Panc1 (cell line): ENCODE measurements around the gene SLC12A8. TPM values are rescaled to one million over a fixed set of nuclear protein-coding genes. Genes with fewer than 3 reads are reported as not detected.

Source experiments
- ATAC-seq: fragments of 200-7000 bp; cut with Tn5 transposase; 2 replicates; pipeline ENCODE4 v1.9.1; 2020; ENCODE audit warnings: mild to moderate bottlenecking, moderate library complexity
- BruUV-seq: library from RNA; stranded (reverse); fragments of 400-500 nt; replicated peaks from 2 replicates; lab custom pipeline; 2021; lab: Mats Ljungman, UMichigan
- CTCF ChIA-PET: fragments of 300-600 bp; sonication (Branson Sonifier 250); formaldehyde crosslinking; loops from one replicate; lab custom pipeline; 2022; ENCODE audit warnings: antibody characterized with exemption; lab: Charles Lee
- POLR2A ChIA-PET: fragments of 300-600 bp; sonication (Branson Sonifier 250); formaldehyde crosslinking; loops from one replicate; lab custom pipeline; 2022; ENCODE audit warnings: antibody characterized with exemption; lab: Charles Lee
- DNase-seq: peaks from one replicate; pipeline ENCODE4 v3.0.0-alpha.2; 2010; ENCODE audit warnings: low read depth, low spot score
- H3K27ac ChIP-seq: 2 replicates; pipeline ENCODE4 v1.5.1; 2011; ENCODE audit warnings: mild to moderate bottlenecking, low read length, inconsistent platforms
- H3K27me3 ChIP-seq: fragments of 200-500 bp; sonication (Bioruptor generic); 2 replicates; pipeline ENCODE4 v1.6.0; 2014; ENCODE audit warnings: low read length, inconsistent platforms; ENCODE audit not compliant: control insufficient read depth, insufficient read depth
- H3K36me3 ChIP-seq: fragments of 200-500 bp; sonication (Bioruptor generic); 2 replicates; pipeline ENCODE4 v1.5.1; 2014; ENCODE audit warnings: inconsistent platforms, mild to moderate bottlenecking, low read length, moderate library complexity; ENCODE audit not compliant: control insufficient read depth, insufficient read depth
- H3K4me1 ChIP-seq: 2 replicates; pipeline ENCODE4 v1.5.1; 2011; ENCODE audit warnings: inconsistent platforms, mild to moderate bottlenecking, low read length, moderate library complexity; ENCODE audit not compliant: control insufficient read depth, insufficient read depth
- H3K4me3 ChIP-seq, 2 experiments: 2 replicates each; pipeline ENCODE4 v1.5.1; 2011 to 2012; ENCODE audit warnings: low read depth in 2 of 2, low read length in 2 of 2, mild to moderate bottlenecking in 2 of 2, inconsistent platforms in 1 of 2, moderate library complexity in 1 of 2
- H3K9me3 ChIP-seq: fragments of 200-500 bp; sonication (Bioruptor generic); 2 replicates; pipeline ENCODE4 v1.5.1; 2014; ENCODE audit warnings: low read depth, mild to moderate bottlenecking, inconsistent platforms, low read length, moderate library complexity; ENCODE audit not compliant: control insufficient read depth, insufficient read depth
- POLR2AphosphoS5 ChIP-seq: IDR thresholded peaks from 2 replicates; pipeline ENCODE4 v1.6.1; 2012; ENCODE audit warnings: mild to moderate bottlenecking, low read depth, low read length, moderate library complexity
- SIN3A ChIP-seq: IDR thresholded peaks from 2 replicates; pipeline ENCODE4 v1.6.1; 2012; ENCODE audit warnings: low read depth, mild to moderate bottlenecking, low read length, moderate library complexity, borderline replicate concordance; ENCODE audit not compliant: insufficient read depth
- TCF7L2 ChIP-seq: IDR thresholded peaks from 2 replicates; pipeline ENCODE4 v1.6.1; 2011; ENCODE audit warnings: mild to moderate bottlenecking, low read depth, low read length, inconsistent platforms
- in situ Hi-C: cut with HindIII; loops from 2 replicates; pipeline ENCODE4 v1.10.0; 2016; ENCODE audit warnings: low sequenced_read_pairs, low pct_unique_long_range_greater_than_20kb
- intact Hi-C: fragments of 100-400 bp; cut with micrococcal nuclease; formaldehyde crosslinking; loops from one replicate; pipeline ENCODE4 v1.10.0; 2022; ENCODE audit not compliant: unreplicated experiment
- total RNA-seq: library from RNA; stranded (reverse); gene quantifications from one replicate; pipeline ENCODE4 v1.2.1, GENCODE V29; 2021; ENCODE audit not compliant: unreplicated experiment
- TF ChIP-seq, protein P1 (sequence below), 2 experiments: IDR thresholded peaks; 2 replicates each; pipeline ENCODE4 v1.6.1; 2011 to 2012; ENCODE audit warnings: low read depth in 2 of 2, control low read depth in 1 of 2, low read length in 1 of 2, mild to moderate bottlenecking in 1 of 2, moderate library complexity in 1 of 2; ENCODE audit not compliant: insufficient read depth in 1 of 2
- TF ChIP-seq, protein P2 (sequence below): fragments of 450-650 bp; IDR thresholded peaks from 2 replicates; pipeline ENCODE4 v1.5.1; 2017; ENCODE audit warnings: mild to moderate bottlenecking

SLC12A8 gene
- total RNA-seq, 1 experiment from 2014 or later: 7.0 TPM

- no TSS peak for BruUV-seq
- Histone ChIP-seq H3K9me3 (no peaks in the 10 kb centered on the region), H3K27me3 (no peaks in the 10 kb centered on the region), H3K36me3 (no peaks in the 10 kb centered on the region), H3K27ac (no peak overlapping the region), H3K4me3 (no peak overlapping the region), H3K4me1 (no peaks in the 10 kb centered on the region)
- TF ChIP-seq POLR2AphosphoS5 (no peak), SIN3A (no peak), TCF7L2 (no peak)
- TF ChIP-seq, protein P1, sequence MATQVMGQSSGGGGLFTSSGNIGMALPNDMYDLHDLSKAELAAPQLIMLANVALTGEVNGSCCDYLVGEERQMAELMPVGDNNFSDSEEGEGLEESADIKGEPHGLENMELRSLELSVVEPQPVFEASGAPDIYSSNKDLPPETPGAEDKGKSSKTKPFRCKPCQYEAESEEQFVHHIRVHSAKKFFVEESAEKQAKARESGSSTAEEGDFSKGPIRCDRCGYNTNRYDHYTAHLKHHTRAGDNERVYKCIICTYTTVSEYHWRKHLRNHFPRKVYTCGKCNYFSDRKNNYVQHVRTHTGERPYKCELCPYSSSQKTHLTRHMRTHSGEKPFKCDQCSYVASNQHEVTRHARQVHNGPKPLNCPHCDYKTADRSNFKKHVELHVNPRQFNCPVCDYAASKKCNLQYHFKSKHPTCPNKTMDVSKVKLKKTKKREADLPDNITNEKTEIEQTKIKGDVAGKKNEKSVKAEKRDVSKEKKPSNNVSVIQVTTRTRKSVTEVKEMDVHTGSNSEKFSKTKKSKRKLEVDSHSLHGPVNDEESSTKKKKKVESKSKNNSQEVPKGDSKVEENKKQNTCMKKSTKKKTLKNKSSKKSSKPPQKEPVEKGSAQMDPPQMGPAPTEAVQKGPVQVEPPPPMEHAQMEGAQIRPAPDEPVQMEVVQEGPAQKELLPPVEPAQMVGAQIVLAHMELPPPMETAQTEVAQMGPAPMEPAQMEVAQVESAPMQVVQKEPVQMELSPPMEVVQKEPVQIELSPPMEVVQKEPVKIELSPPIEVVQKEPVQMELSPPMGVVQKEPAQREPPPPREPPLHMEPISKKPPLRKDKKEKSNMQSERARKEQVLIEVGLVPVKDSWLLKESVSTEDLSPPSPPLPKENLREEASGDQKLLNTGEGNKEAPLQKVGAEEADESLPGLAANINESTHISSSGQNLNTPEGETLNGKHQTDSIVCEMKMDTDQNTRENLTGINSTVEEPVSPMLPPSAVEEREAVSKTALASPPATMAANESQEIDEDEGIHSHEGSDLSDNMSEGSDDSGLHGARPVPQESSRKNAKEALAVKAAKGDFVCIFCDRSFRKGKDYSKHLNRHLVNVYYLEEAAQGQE (IDR thresholded peaks at IDR 0.05; ENCODE audit: insufficient read depth in 1 of 2, low read depth in 2 of 2, low read length in 1 of 2): no peak
- TF ChIP-seq, protein P2, sequence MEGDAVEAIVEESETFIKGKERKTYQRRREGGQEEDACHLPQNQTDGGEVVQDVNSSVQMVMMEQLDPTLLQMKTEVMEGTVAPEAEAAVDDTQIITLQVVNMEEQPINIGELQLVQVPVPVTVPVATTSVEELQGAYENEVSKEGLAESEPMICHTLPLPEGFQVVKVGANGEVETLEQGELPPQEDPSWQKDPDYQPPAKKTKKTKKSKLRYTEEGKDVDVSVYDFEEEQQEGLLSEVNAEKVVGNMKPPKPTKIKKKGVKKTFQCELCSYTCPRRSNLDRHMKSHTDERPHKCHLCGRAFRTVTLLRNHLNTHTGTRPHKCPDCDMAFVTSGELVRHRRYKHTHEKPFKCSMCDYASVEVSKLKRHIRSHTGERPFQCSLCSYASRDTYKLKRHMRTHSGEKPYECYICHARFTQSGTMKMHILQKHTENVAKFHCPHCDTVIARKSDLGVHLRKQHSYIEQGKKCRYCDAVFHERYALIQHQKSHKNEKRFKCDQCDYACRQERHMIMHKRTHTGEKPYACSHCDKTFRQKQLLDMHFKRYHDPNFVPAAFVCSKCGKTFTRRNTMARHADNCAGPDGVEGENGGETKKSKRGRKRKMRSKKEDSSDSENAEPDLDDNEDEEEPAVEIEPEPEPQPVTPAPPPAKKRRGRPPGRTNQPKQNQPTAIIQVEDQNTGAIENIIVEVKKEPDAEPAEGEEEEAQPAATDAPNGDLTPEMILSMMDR: no peak
- ChIA-PET CTCF (no interaction called here), POLR2A (no interaction called here)
- ATAC-seq: no peak
- intact Hi-C loops (no loop called here), in situ Hi-C loops (no loop called here)
- DNase-seq: no peak
Measured at GRCh38 chr3:125185805-125186204, 26.7 kb downstream of the SLC12A8 start.

- DNase-seq (no peak), ATAC-seq (no peak)
- CTCF ChIA-PET: no interaction called here
- in situ Hi-C loops: no loop called here
- Histone ChIP-seq H3K27me3 (no peaks in the 10 kb centered on the region), H3K9me3 (no peaks in the 10 kb centered on the region), H3K27ac (no peak overlapping the region), H3K36me3 (no peaks in the 10 kb centered on the region), H3K4me1 (no peaks in the 10 kb centered on the region), H3K4me3 (no peak overlapping the region)
- intact Hi-C loops: no loop called here
- POLR2A ChIA-PET: no interaction called here
- no TSS peak for BruUV-seq
- TF ChIP-seq POLR2AphosphoS5: no peak
- no peak for TF ChIP-seq SIN3A
- TF ChIP-seq TCF7L2: no peak
- TF ChIP-seq, protein P2: no peak
- TF ChIP-seq, protein P1 (IDR thresholded peaks at IDR 0.05; ENCODE audit: insufficient read depth in 1 of 2, low read depth in 2 of 2, low read length in 1 of 2): no peak
Measured at GRCh38 chr3:125179884-125180240, 32.7 kb downstream of the SLC12A8 start.
